Caco-2 (cell line): ENCODE measurements around the gene IL12RB1. TPM values are rescaled to one million over a fixed set of nuclear protein-coding genes. Genes with fewer than 3 reads are reported as not detected.
"Not testable (repeated sequence)": the region's sequence is repeated elsewhere in the genome, so short reads cannot be mapped to it uniquely, and the experiment has no call there.

Source experiments
- BruUV-seq: library from RNA; stranded (reverse); fragments of 400-500 nt; replicated peaks from 2 replicates; lab custom pipeline; 2021; lab: Mats Ljungman, UMichigan
- CTCF ChIA-PET: fragments of 300-600 bp; sonication (Branson Sonifier 250); formaldehyde crosslinking; loops from one replicate; lab custom pipeline; 2022; ENCODE audit warnings: antibody characterized with exemption; lab: Charles Lee
- POLR2A ChIA-PET: fragments of 300-600 bp; sonication (Branson Sonifier 250); formaldehyde crosslinking; loops from one replicate; lab custom pipeline; 2022; ENCODE audit warnings: antibody characterized with exemption; lab: Charles Lee
- DNase-seq, 2 experiments: peaks; one replicate each; pipeline versions ENCODE4 v3.0.0 to v3.0.0-alpha.2; 2020 to 2022
- H3K27me3 ChIP-seq: replicated peaks from 2 replicates; pipeline ENCODE4 v1.6.0; 2011; ENCODE audit warnings: low read length; ENCODE audit not compliant: control insufficient read depth, insufficient read depth
- H3K36me3 ChIP-seq: 2 replicates; pipeline ENCODE4 v1.5.1; 2011; ENCODE audit warnings: low read length; ENCODE audit not compliant: control insufficient read depth, insufficient read depth
- H3K4me1 ChIP-seq: fragments of 250-450 bp; sonication (Bioruptor Pico); 2 replicates; pipeline ENCODE4 v1.5.1; 2020; ENCODE audit warnings: mild to moderate bottlenecking
- H3K4me3 ChIP-seq: 2 replicates; pipeline ENCODE4 v1.5.1; 2011; ENCODE audit warnings: low read depth, mild to moderate bottlenecking, control low read depth, low read length
- H3K9me3 ChIP-seq: fragments of 250-450 bp; sonication (Bioruptor Pico); 2 replicates; pipeline ENCODE4 v1.5.1; 2020; ENCODE audit warnings: mild to moderate bottlenecking, moderate library complexity
- H3K27ac Mint-ChIP-seq: one replicate; pipeline ENCODE4 v1.8.0; 2022; ENCODE audit warnings: mixed read lengths; ENCODE audit not compliant: unreplicated experiment
- H3K27me3 Mint-ChIP-seq: one replicate; pipeline ENCODE4 v1.8.0; 2022; ENCODE audit warnings: mixed read lengths; ENCODE audit not compliant: insufficient read depth, unreplicated experiment
- H3K36me3 Mint-ChIP-seq: one replicate; pipeline ENCODE4 v1.8.0; 2022; ENCODE audit warnings: mild to moderate bottlenecking, mixed read lengths; ENCODE audit not compliant: insufficient read depth, unreplicated experiment
- H3K4me1 Mint-ChIP-seq: one replicate; pipeline ENCODE4 v1.8.0; 2022; ENCODE audit warnings: low read depth, mixed read lengths; ENCODE audit not compliant: unreplicated experiment
- H3K4me3 Mint-ChIP-seq: one replicate; pipeline ENCODE4 v1.8.0; 2022; ENCODE audit warnings: mild to moderate bottlenecking, moderate library complexity, mixed read lengths; ENCODE audit not compliant: unreplicated experiment
- H3K9me3 Mint-ChIP-seq: one replicate; pipeline ENCODE4 v1.8.0; 2022; ENCODE audit warnings: mixed read lengths; ENCODE audit not compliant: unreplicated experiment
- intact Hi-C: fragments of 100-400 bp; cut with micrococcal nuclease; formaldehyde crosslinking; loops from one replicate; pipeline ENCODE4 v1.10.0; 2022; ENCODE audit not compliant: unreplicated experiment
- total RNA-seq: library from RNA; stranded (reverse); gene quantifications from 2 replicates; pipeline ENCODE4 v1.2.3, GENCODE V29; 2022
- TF ChIP-seq, protein P1 (sequence below), 2 experiments: fragments of 200-600 bp in 1 of 2; IDR thresholded peaks; 1 replicate in 1 of 2; 2 replicates in 1 of 2; pipeline versions ENCODE4 v1.5.1 to v1.8.0; 2011 to 2022; ENCODE audit warnings: antibody characterized with exemption in 1 of 2, control low read depth in 1 of 2, inconsistent platforms in 1 of 2, low read depth in 1 of 2, low read length in 1 of 2, mild to moderate bottlenecking in 1 of 2, moderate library complexity in 1 of 2; ENCODE audit not compliant: insufficient read depth in 1 of 2, severe bottlenecking in 1 of 2, unreplicated experiment in 1 of 2

Gene IL12RB1
- total RNA-seq, 1 experiment from 2014 or later: not detected

DNA sequence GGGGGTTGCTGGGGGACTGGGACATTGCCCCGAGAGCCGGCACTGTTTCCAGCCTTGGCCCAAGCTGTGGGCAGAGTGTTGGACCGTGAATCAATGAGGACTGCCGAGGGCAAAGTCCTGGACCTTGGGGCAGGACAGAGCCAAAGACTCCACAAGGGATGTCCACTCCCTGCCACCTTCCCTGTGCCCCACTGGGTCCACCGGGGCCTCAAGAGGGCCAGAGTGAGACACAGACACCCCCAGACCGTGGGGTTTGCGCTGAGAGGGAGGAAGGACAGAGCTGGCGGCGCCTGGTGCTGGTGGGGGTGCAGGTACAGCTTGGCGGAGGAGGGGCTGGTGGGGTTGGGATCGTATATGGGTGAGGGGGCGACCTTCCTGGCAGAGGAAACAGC, 22.6 kb upstream of the IL12RB1 start:
- CTCF ChIA-PET: interaction anchor here (0.9 kb wide), 1 partner anchor 43 kb away, joined by 3 read pairs; the partner anchor contains the start of gene PIK3R2
- H3K9me3 ChIP-seq: no peaks in the 10 kb centered on the region
- no peak for DNase-seq
- TSS peak; percentile 16 for BruUV-seq
- peaks cover 17% of the 10 kb centered on the region for H3K4me1 ChIP-seq
- H3K4me3 ChIP-seq: peak overlapping the region; percentile 82
- no peaks in the 10 kb centered on the region for H3K27me3 ChIP-seq
- H3K36me3 ChIP-seq: no peaks in the 10 kb centered on the region
- Mint-ChIP-seq H3K36me3 (no peaks in the 10 kb centered on the region), H3K9me3 (no peaks in the 10 kb centered on the region), H3K27me3 (no peaks in the 10 kb centered on the region), H3K4me1 (peaks cover 8% of the 10 kb centered on the region), H3K4me3 (peak overlapping the region; percentile 74), H3K27ac (peak overlapping the region; percentile 29)
- intact Hi-C loops: no loop called here
- POLR2A ChIA-PET: interaction anchor here (0.7 kb wide), 1 partner anchor 99 kb away, joined by 3 read pairs; no protein-coding TSS in a partner anchor
- TF ChIP-seq, protein P1, sequence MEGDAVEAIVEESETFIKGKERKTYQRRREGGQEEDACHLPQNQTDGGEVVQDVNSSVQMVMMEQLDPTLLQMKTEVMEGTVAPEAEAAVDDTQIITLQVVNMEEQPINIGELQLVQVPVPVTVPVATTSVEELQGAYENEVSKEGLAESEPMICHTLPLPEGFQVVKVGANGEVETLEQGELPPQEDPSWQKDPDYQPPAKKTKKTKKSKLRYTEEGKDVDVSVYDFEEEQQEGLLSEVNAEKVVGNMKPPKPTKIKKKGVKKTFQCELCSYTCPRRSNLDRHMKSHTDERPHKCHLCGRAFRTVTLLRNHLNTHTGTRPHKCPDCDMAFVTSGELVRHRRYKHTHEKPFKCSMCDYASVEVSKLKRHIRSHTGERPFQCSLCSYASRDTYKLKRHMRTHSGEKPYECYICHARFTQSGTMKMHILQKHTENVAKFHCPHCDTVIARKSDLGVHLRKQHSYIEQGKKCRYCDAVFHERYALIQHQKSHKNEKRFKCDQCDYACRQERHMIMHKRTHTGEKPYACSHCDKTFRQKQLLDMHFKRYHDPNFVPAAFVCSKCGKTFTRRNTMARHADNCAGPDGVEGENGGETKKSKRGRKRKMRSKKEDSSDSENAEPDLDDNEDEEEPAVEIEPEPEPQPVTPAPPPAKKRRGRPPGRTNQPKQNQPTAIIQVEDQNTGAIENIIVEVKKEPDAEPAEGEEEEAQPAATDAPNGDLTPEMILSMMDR (IDR thresholded peaks at IDR 0.05; ENCODE audit: insufficient read depth in 1 of 2, low read depth in 1 of 2, low read length in 1 of 2, severe bottlenecking in 1 of 2, unreplicated experiment in 1 of 2): no peak

DNA sequence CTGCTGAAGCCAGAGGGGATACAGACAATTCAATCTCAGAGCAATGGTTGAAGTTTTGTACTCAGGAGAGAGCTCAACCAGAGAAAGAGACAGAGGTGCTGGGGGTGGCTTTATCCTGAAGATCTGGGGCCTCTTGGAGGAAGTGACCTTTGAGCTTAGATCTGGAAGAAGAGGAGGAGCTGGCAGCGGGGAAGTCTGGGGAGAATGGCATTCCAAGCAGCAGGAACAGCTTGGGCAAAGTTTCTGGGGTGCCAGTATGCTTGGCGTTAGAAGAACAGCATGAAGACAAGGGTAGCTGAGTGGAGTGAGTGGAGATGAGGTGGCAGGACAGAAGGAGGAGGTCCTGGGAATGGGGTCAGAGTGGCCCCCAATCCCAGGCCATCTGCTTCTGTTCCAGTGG, 22.2 kb upstream of the IL12RB1 start:
- no peaks in the 10 kb centered on the region for H3K36me3 ChIP-seq
- DNase-seq: peak in 1 of 2 experiments; percentile 63
- H3K4me1 ChIP-seq: peaks cover 17% of the 10 kb centered on the region
- H3K4me3 ChIP-seq: peak overlapping the region; percentile 82
- H3K27ac Mint-ChIP-seq: peak overlapping the region; percentile 29
- ChIA-PET CTCF (interaction anchor here (0.9 kb wide), 1 partner anchor 44 kb away, joined by 3 read pairs; the partner anchor contains the start of gene PIK3R2), POLR2A (no interaction called here)
- H3K27me3 ChIP-seq: no peaks in the 10 kb centered on the region
- no peaks in the 10 kb centered on the region for H3K9me3 Mint-ChIP-seq
- TF ChIP-seq, protein P1 (IDR thresholded peaks at IDR 0.05; ENCODE audit: insufficient read depth in 1 of 2, low read depth in 1 of 2, low read length in 1 of 2, severe bottlenecking in 1 of 2, unreplicated experiment in 1 of 2): no peak
- BruUV-seq: no TSS peak
- H3K4me1 Mint-ChIP-seq: peaks cover 8% of the 10 kb centered on the region
- H3K27me3 Mint-ChIP-seq: no peaks in the 10 kb centered on the region
- H3K4me3 Mint-ChIP-seq: peak overlapping the region; percentile 74
- no peaks in the 10 kb centered on the region for H3K36me3 Mint-ChIP-seq
- no peaks in the 10 kb centered on the region for H3K9me3 ChIP-seq
- intact Hi-C loops: no loop called here

DNA sequence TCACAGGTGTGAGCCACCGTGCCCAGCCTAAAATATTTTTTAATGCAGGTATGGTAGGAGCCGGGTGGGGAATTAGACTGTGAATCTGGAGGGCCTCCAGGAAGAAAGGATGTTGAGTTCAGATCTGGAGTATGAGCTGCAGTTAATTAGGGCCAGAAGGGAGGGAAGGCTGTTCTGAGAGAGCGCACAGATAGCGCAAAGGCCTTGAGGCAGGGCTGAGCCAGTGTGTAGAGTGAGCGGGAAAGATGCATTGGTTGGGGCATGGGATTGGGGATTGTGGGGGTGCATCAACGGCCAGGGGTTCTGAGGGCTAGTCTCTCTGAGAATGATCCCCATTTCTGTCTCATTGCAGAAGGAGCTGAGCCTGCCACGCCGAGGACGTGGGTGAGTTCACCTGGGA, 20.5 kb upstream of the IL12RB1 start:
- Mint-ChIP-seq H3K4me1 (peaks cover 8% of the 10 kb centered on the region), H3K27ac (no peak overlapping the region), H3K9me3 (no peaks in the 10 kb centered on the region), H3K36me3 (no peaks in the 10 kb centered on the region), H3K4me3 (no peak overlapping the region), H3K27me3 (no peaks in the 10 kb centered on the region)
- no peak overlapping the region for H3K4me3 ChIP-seq
- H3K4me1 ChIP-seq: peaks cover 17% of the 10 kb centered on the region
- H3K27me3 ChIP-seq: no peaks in the 10 kb centered on the region
- ChIA-PET CTCF (no interaction called here), POLR2A (no interaction called here)
- no peaks in the 10 kb centered on the region for H3K36me3 ChIP-seq
- BruUV-seq: no TSS peak
- intact Hi-C loops: no loop called here
- H3K9me3 ChIP-seq: no peaks in the 10 kb centered on the region
- TF ChIP-seq, protein P1 (IDR thresholded peaks at IDR 0.05; ENCODE audit: insufficient read depth in 1 of 2, low read depth in 1 of 2, low read length in 1 of 2, severe bottlenecking in 1 of 2, unreplicated experiment in 1 of 2): no peak
- DNase-seq: no peak

DNA sequence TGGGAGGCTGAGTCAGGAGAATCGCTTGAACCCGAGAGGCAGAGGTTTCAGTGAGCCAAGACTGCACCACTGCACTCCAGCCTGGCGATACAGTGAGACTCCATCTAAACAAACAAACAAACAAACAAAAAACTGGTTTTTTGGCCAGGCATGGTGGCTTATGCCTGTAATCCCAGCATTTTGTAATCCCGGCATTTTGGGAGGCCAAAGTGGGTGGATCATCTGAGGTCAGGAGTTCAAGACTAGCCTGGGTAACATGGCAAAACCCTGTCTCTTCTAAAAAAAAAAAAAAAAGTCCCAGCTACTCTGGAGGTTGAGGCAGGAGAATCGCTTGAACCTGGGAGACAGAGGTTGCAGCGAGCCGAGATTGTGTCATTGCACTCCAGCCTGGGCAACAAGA, 18.5 kb upstream of the IL12RB1 start:
- H3K36me3 Mint-ChIP-seq, H3K27me3 ChIP-seq, H3K9me3 ChIP-seq, H3K27ac Mint-ChIP-seq, H3K9me3 Mint-ChIP-seq, H3K36me3 ChIP-seq, H3K4me3 Mint-ChIP-seq, BruUV-seq, DNase-seq, intact Hi-C loops, H3K4me3 ChIP-seq, H3K27me3 Mint-ChIP-seq, H3K4me1 Mint-ChIP-seq: not testable (repeated sequence)
- H3K4me1 ChIP-seq: peaks cover 13% of the 10 kb centered on the region
- ChIA-PET POLR2A (interaction anchor here (0.6 kb wide), 1 partner anchor 69 kb away, joined by 5 read pairs; no protein-coding TSS in a partner anchor), CTCF (interaction anchor here (1.3 to 1.7 kb wide), 2 partner anchors 8 to 174 kb away, joined by 4 to 11 read pairs; no protein-coding TSS in a partner anchor)
